Stimulated activated CD4-positive, alpha-beta T cell treated with anti-CD3 and anti-CD28 coated beads, Interleukin-15, amount 100 ng/mL, for 48 hours (primary cell): ENCODE results near the gene ITPKC.
A peak's percentile ranks its signal among the peaks of the same experiment; 100 is the strongest.

Source experiments
- DNase-seq, 2 donors: peaks; one replicate each; pipeline ENCODE4 v3.0.0-alpha.2; 2020; ENCODE audit warnings: low read depth in 2 of 2

ITPKC gene

GRCh38 chr19:40716482-40717324 is at the start of gene ITPKC, which contains the start of gene COQ8B:
TSS of gene ITPKC (plus strand) at chr19:40717112. CDS start at chr19:40717136, 24 bp downstream.
TSS of gene COQ8B (minus strand) at chr19:40716886. CDS start at chr19:40714632, 2,254 bp downstream.
- peak; percentile 99 to 100 for DNase-seq

GRCh38 chr19:40667602-40668001 is 49.3 kb upstream of the ITPKC start:
- DNase-seq, result no peak

GRCh38 chr19:40668991-40669614 is 47.8 kb upstream of the ITPKC start:
- no peak for DNase-seq

- DNase-seq, result no peak
These were observed 45.5 kb upstream of the ITPKC start for GRCh38 chr19:40671404-40671803.

GRCh38 chr19:40672038-40672437 is 44.9 kb upstream of the ITPKC start:
- no peak for DNase-seq

- DNase-seq, result no peak
These were observed 44.2 kb upstream of the ITPKC start for GRCh38 chr19:40672573-40673299.

GRCh38 chr19:40673397-40673796 is 43.5 kb upstream of the ITPKC start:
- DNase-seq, result no peak

GRCh38 chr19:40674291-40674690 is 42.6 kb upstream of the ITPKC start:
- DNase-seq, result no peak

- no peak for DNase-seq
These were observed 39.8 kb upstream of the ITPKC start for GRCh38 chr19:40677156-40677555.

- no peak for DNase-seq
These were observed 35.9 kb upstream of the ITPKC start for GRCh38 chr19:40681039-40681438.

- DNase-seq, result no peak
These were observed 34.4 kb upstream of the ITPKC start for GRCh38 chr19:40682431-40682964.

- no peak for DNase-seq
These were observed 33.5 kb upstream of the ITPKC start for GRCh38 chr19:40683437-40683836.

- DNase-seq, result no peak
These were observed 32.6 kb upstream of the ITPKC start for GRCh38 chr19:40684280-40684679.

- no peak for DNase-seq
These were observed 31.8 kb upstream of the ITPKC start for GRCh38 chr19:40685016-40685526.

GRCh38 chr19:40685563-40685962 is 31.3 kb upstream of the ITPKC start:
- no peak for DNase-seq

GRCh38 chr19:40686882-40687524 is 29.9 kb upstream of the ITPKC start:
- DNase-seq, result no peak

- DNase-seq, result no peak
These were observed 29.3 kb upstream of the ITPKC start for GRCh38 chr19:40687525-40688016.

GRCh38 chr19:40688309-40688708 is 28.6 kb upstream of the ITPKC start:
- no peak for DNase-seq

GRCh38 chr19:40688987-40689338 is 27.9 kb upstream of the ITPKC start:
- DNase-seq, result no peak

GRCh38 chr19:40689339-40690049 is 27.4 kb upstream of the ITPKC start:
- DNase-seq, result no peak
